Subcutaneous preadipocyte (primary cell): ENCODE results near the gene C1orf185. TPM values are rescaled to one million over a fixed set of nuclear protein-coding genes. Genes with fewer than 3 reads are reported as not detected.

Source experiments
- small RNA-seq: library from RNA; depleted of rRNA; stranded (forward); fragments of <200 nt; gene quantifications from one replicate; pipeline ENCODE3, GENCODE V24; 2012
- total RNA-seq: library from RNA; depleted of rRNA; stranded (reverse); fragments of >200 nt; gene quantifications from 2 replicates; pipeline ENCODE4 v1.2.3, GENCODE V29; 2012

Gene C1orf185
- total RNA-seq, result not detected in 2 replicates

GRCh38 chr1:51101976-51102375, at the start of gene C1orf185:
TSS of gene C1orf185 (plus strand) at chr1:51102228. CDS start at chr1:51102234, 6 bp downstream.

Small RNA genes lying within 50 kb of the gene (small RNA-seq; reads per million reads assigned to genes)
- not detected for gene MIR4421
- not detected for gene MIR6500
- gene RF00019, result not detected

Other genes starting within 250 kb of the C1orf185 start
- gene FAF1, start 142.0 kb upstream of the C1orf185 start, total RNA-seq, result 37.5 and 63.5 TPM in 2 replicates
- gene CDKN2C, start 132.0 kb upstream of the C1orf185 start, total RNA-seq, result 20.6 and 24.2 TPM in 2 replicates
- gene RNF11, start 134.0 kb downstream of the C1orf185 start, total RNA-seq, result 66.1 and 82.1 TPM in 2 replicates
- 0.78 and 1.1 TPM in 2 replicates for gene TTC39A, start 228.3 kb downstream of the C1orf185 start, total RNA-seq